GM12878 (cell line): ENCODE measurements around the gene SYNGR1. TPM values are rescaled to one million over a fixed set of nuclear protein-coding genes. Genes with fewer than 3 reads are reported as not detected.

Source experiments
- ATAC-seq: fragments of 200-7000 bp; cut with Tn5 transposase; 3 replicates; pipeline ENCODE4 v1.9.1; 2020; ENCODE audit warnings: mild to moderate bottlenecking, moderate library complexity
- BruUV-seq: library from RNA; stranded (reverse); fragments of 400-500 nt; replicated peaks from 2 replicates; lab custom pipeline; 2021; lab: Mats Ljungman, UMichigan
- CTCF ChIA-PET: fragments of 300-600 bp; sonication (Branson Sonifier 250); formaldehyde crosslinking; extraction: SDS; loops from one replicate; lab custom pipeline; 2021; ENCODE audit warnings: inconsistent platforms; lab: Yijun Ruan, JAX
- POLR2A ChIA-PET: fragments of 350-600 bp; formaldehyde crosslinking; extraction: SDS; loops from one replicate; lab custom pipeline; 2021; ENCODE audit warnings: inconsistent platforms; lab: Charles Lee
- RAD21 ChIA-PET: fragments of 300-600 bp; sonication (Branson Sonifier 250); formaldehyde crosslinking; loops from one replicate; lab custom pipeline; 2023; ENCODE audit warnings: antibody characterized with exemption; ENCODE audit not compliant: unreplicated experiment; lab: Charles Lee
- SMC1A ChIA-PET: fragments of 300-600 bp; sonication (Branson Sonifier 250); formaldehyde crosslinking; loops from one replicate; lab custom pipeline; 2023; ENCODE audit not compliant: unreplicated experiment, uncharacterized antibody; lab: Charles Lee
- DNase-seq: peaks from one replicate; pipeline ENCODE4 v3.0.0-alpha.2; 2011; ENCODE audit warnings: low read depth, low spot score
- FAIRE-seq: peaks from 3 replicates; lab custom pipeline; 2011; peaks lifted over from hg19 to GRCh38; lab: Jason Lieb, UNC
- H2AFZ ChIP-seq: 2 replicates; pipeline ENCODE4 v1.6.0; 2011; ENCODE audit warnings: low read depth, low read length, control low read depth; ENCODE audit not compliant: control insufficient read depth
- H3K27ac ChIP-seq: 2 replicates; pipeline ENCODE4 v1.5.1; 2011; ENCODE audit warnings: control low read depth; ENCODE audit not compliant: control insufficient read depth, insufficient read depth
- H3K27me3 ChIP-seq, 2 experiments: replicated peaks in 1 of 2; 2 replicates each; pipeline versions ENCODE4 v1.6.0 to v1.6.1; 2011; ENCODE audit warnings: low read length in 1 of 2; ENCODE audit not compliant: control insufficient read depth in 2 of 2, insufficient read depth in 2 of 2
- H3K36me3 ChIP-seq, 2 experiments: 2 replicates each; pipeline ENCODE4 v1.5.1; 2011; ENCODE audit warnings: low read length in 1 of 2; ENCODE audit not compliant: control insufficient read depth in 2 of 2, insufficient read depth in 2 of 2
- H3K4me1 ChIP-seq: 2 replicates; pipeline ENCODE4 v1.6.1; 2011; ENCODE audit warnings: mild to moderate bottlenecking, low read length, moderate library complexity, mixed read lengths; ENCODE audit not compliant: control insufficient read depth, insufficient read depth
- H3K4me2 ChIP-seq: 2 replicates; pipeline ENCODE4 v1.6.0; 2011; ENCODE audit warnings: control low read depth; ENCODE audit not compliant: control insufficient read depth, insufficient read depth
- H3K4me3 ChIP-seq: fragments of 200-600 bp; sonication (generic); 2 replicates; pipeline ENCODE4 v1.5.1; 2016
- H3K79me2 ChIP-seq: 2 replicates; pipeline ENCODE4 v1.6.0; 2011; ENCODE audit warnings: low read length; ENCODE audit not compliant: control insufficient read depth, insufficient read depth
- H3K9ac ChIP-seq: 2 replicates; pipeline ENCODE4 v1.8.0; 2011; ENCODE audit warnings: low read length, control low read depth, mixed read lengths; ENCODE audit not compliant: control insufficient read depth, insufficient read depth
- H3K9me3 ChIP-seq: replicated peaks from 3 replicates; pipeline ENCODE4 v1.5.1; 2011; ENCODE audit warnings: mild to moderate bottlenecking, low read length; ENCODE audit not compliant: control insufficient read depth, insufficient read depth
- H4K20me1 ChIP-seq: 2 replicates; pipeline ENCODE4 v1.6.0; 2011; ENCODE audit not compliant: control insufficient read depth, insufficient read depth
- CHD2 ChIP-seq: IDR thresholded peaks from 2 replicates; pipeline ENCODE4 v1.6.1; 2011; ENCODE audit warnings: low read depth, low read length, improper control_type of control experiment, borderline replicate concordance
- FOXK2 ChIP-seq: fragments of 450-650 bp; IDR thresholded peaks from 2 replicates; pipeline ENCODE4 v1.6.1; 2017; ENCODE audit warnings: mild to moderate bottlenecking, moderate library complexity
- GATAD2B ChIP-seq: fragments of 450-650 bp; conservative IDR thresholded peaks from 2 replicates; pipeline ENCODE4 v1.6.1; 2017; ENCODE audit warnings: low read depth, mild to moderate bottlenecking, moderate library complexity
- HCFC1 ChIP-seq: fragments of 150-350 bp; IDR thresholded peaks from 2 replicates; pipeline ENCODE4 v1.6.1; 2014; ENCODE audit warnings: low read length
- NFYA ChIP-seq: IDR thresholded peaks from 2 replicates; pipeline ENCODE4 v1.6.1; 2011; ENCODE audit warnings: low read depth, mild to moderate bottlenecking, low read length, improper control_type of control experiment, borderline replicate concordance
- SMAD5 ChIP-seq: IDR thresholded peaks from 2 replicates; pipeline ENCODE4 v1.6.1; 2016; ENCODE audit warnings: antibody characterized with exemption, low read depth
- TCF12 ChIP-seq: IDR thresholded peaks from 2 replicates; pipeline ENCODE4 v1.6.1; 2011; ENCODE audit warnings: low read depth, mild to moderate bottlenecking, low read length
- WGBS: methylation state at CpG from one replicate; pipeline ENCODE4 v1.1.6; 2016; ENCODE audit warnings: low lambda C conversion rate; ENCODE audit not compliant: insufficient replicate concordance, insufficient coverage; ENCODE audit errors: missing lambda C conversion rate; 5-methylcytosine and 5-hydroxymethylcytosine counted together
- in situ Hi-C: fragments of 300-500 bp; cut with MboI; formaldehyde crosslinking; loops from 9 replicates; pipeline ENCODE4 v1.14.3; 2018; ENCODE audit warnings: mixed read lengths
- intact Hi-C: fragments of 100-400 bp; cut with micrococcal nuclease; formaldehyde crosslinking; loops from one replicate; pipeline ENCODE4 v1.14.2; 2022; ENCODE audit not compliant: unreplicated experiment
- polyA plus RNA-seq, 11 experiments: library from polyadenylated mRNA; depleted of rRNA in 4 of 11; unstranded in 6 of 11; stranded (reverse) in 5 of 11; fragments of >200 nt; fragmentation: Nextera tagmentation in 4 of 11; fragmentation: Illumina TruSeq in 1 of 11; extraction: Ambion mirVana in 4 of 11; extraction: Trizol in 1 of 11; gene quantifications; 1 replicate in 1 of 11; 2 replicates in 10 of 11; pipeline versions ENCODE4 v1.2.1 to v1.2.3, GENCODE V29; 2011 to 2016; ENCODE audit warnings: inconsistent platforms in 2 of 11, missing spikeins in 2 of 11, low read depth in 1 of 11
- total RNA-seq, 4 experiments: library from RNA; depleted of rRNA in 3 of 4; stranded (reverse); fragments of >200 nt in 3 of 4; fragmentation: Illumina TruSeq in 1 of 4; extraction: Trizol in 1 of 4; gene quantifications; 2 replicates each; pipeline versions ENCODE4 v1.2.1 to v1.2.3, GENCODE V29; 2013 to 2021
- TF ChIP-seq, protein P1 (sequence below): IDR thresholded peaks from 2 replicates; pipeline ENCODE4 v1.6.1; 2011; ENCODE audit warnings: borderline replicate concordance, low read depth, mild to moderate bottlenecking, moderate library complexity, mixed read lengths, low read length; ENCODE audit not compliant: insufficient read depth; ENCODE audit errors: extremely low read length
- TF ChIP-seq, protein P2 (sequence below): fragments of 450-650 bp; IDR thresholded peaks from 2 replicates; pipeline ENCODE4 v1.6.1; 2016; ENCODE audit warnings: mild to moderate bottlenecking, moderate library complexity, borderline replicate concordance

Gene SYNGR1
- total and polyA plus RNA-seq, 10 of the 15 experiments (the other 5 are each of a cell fraction or from before 2014, with no cell fraction given), result 0.87 to 9.2 (median 3.5) TPM

DNA sequence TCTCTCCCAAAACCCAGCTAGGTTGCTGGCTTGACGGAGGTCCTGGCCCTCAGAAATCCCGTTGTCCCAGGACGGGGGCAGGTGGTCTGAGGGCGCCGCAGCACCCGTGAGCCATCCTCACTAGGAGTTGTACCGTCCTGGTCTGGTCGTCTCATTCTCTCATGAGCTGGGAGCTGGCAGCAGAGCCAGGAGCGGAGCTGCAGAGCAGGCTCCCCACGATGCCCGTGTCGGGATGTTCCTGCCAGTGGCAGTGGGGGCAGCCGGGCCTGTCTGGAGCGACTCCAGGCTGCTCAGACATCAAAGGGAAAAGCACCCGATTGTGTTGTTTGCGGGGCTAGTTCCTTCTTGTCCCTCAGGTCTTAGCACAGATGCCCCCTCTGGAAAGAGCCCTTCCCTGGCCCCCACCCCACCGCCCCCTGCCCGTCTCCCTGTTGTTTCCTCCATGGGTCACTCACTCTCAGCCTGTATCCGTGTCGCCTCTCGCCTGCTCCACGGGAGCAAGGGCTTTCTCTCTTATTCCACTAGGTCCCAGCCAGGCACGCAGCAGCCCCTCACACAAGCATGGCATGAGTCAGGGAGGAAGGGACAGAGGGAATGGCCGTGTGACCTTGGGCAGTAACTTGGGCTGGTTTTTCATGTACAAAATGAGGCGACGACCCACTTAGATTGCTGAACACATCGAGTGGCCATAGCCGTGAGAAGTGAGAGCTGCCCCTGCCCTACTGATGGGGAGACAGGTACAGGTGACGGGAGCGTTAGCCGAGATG lies 83.9 kb downstream of the SYNGR1 start:
- H3K27me3 ChIP-seq, result no peaks in the 10 kb centered on the region
- DNase-seq (no peak), FAIRE-seq (no peak), ATAC-seq (no peak)
- H3K9me3 ChIP-seq, result no peaks in the 10 kb centered on the region
- no TSS peak for BruUV-seq
- ChIA-PET RAD21 (no interaction called here), POLR2A (interaction anchor here (0.7 kb wide), 1 partner anchor 101 kb away, joined by 3 read pairs; no protein-coding TSS in a partner anchor), CTCF (interaction anchor here (1.0 to 1.9 kb wide), 3 partner anchors 34 to 96 kb away, joined by 3 to 7 read pairs (median 4); no protein-coding TSS in a partner anchor), SMC1A (interaction anchor here (1.0 kb wide), 2 partner anchors 42 to 57 kb away, joined by 3 to 4 read pairs; no protein-coding TSS in a partner anchor)
- no peak overlapping the region for H3K9ac ChIP-seq
- 96% methylated on average over 25 of the region's 31 CpGs for WGBS
- no peaks in the 10 kb centered on the region for H3K79me2 ChIP-seq
- H3K4me3 ChIP-seq, result no peak overlapping the region
- H4K20me1 ChIP-seq, result no peaks in the 10 kb centered on the region
- in situ Hi-C loops (no loop called here), intact Hi-C loops (no loop called here)
- TF ChIP-seq, protein P1, sequence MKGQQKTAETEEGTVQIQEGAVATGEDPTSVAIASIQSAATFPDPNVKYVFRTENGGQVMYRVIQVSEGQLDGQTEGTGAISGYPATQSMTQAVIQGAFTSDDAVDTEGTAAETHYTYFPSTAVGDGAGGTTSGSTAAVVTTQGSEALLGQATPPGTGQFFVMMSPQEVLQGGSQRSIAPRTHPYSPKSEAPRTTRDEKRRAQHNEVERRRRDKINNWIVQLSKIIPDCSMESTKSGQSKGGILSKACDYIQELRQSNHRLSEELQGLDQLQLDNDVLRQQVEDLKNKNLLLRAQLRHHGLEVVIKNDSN, result no peak
- TF ChIP-seq GATAD2B (no peak), NFYA (no peak), SMAD5 (no peak), TCF12 (no peak), FOXK2 (no peak), HCFC1 (no peak), CHD2 (no peak)
- TF ChIP-seq, protein P2, sequence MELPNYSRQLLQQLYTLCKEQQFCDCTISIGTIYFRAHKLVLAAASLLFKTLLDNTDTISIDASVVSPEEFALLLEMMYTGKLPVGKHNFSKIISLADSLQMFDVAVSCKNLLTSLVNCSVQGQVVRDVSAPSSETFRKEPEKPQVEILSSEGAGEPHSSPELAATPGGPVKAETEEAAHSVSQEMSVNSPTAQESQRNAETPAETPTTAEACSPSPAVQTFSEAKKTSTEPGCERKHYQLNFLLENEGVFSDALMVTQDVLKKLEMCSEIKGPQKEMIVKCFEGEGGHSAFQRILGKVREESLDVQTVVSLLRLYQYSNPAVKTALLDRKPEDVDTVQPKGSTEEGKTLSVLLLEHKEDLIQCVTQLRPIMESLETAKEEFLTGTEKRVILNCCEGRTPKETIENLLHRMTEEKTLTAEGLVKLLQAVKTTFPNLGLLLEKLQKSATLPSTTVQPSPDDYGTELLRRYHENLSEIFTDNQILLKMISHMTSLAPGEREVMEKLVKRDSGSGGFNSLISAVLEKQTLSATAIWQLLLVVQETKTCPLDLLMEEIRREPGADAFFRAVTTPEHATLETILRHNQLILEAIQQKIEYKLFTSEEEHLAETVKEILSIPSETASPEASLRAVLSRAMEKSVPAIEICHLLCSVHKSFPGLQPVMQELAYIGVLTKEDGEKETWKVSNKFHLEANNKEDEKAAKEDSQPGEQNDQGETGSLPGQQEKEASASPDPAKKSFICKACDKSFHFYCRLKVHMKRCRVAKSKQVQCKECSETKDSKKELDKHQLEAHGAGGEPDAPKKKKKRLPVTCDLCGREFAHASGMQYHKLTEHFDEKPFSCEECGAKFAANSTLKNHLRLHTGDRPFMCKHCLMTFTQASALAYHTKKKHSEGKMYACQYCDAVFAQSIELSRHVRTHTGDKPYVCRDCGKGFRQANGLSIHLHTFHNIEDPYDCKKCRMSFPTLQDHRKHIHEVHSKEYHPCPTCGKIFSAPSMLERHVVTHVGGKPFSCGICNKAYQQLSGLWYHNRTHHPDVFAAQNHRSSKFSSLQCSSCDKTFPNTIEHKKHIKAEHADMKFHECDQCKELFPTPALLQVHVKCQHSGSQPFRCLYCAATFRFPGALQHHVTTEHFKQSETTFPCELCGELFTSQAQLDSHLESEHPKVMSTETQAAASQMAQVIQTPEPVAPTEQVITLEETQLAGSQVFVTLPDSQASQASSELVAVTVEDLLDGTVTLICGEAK, result no peak
- H3K27ac ChIP-seq, result no peak overlapping the region
- no peak overlapping the region for H2AFZ ChIP-seq
- no peak overlapping the region for H3K4me2 ChIP-seq
- peaks cover 0 to 11% of the 10 kb centered on the region in 2 experiments for H3K36me3 ChIP-seq
- peaks cover 17% of the 10 kb centered on the region for H3K4me1 ChIP-seq
